ENCODE results near the gene TBC1D9B.

TBC1D9B gene

DNA sequence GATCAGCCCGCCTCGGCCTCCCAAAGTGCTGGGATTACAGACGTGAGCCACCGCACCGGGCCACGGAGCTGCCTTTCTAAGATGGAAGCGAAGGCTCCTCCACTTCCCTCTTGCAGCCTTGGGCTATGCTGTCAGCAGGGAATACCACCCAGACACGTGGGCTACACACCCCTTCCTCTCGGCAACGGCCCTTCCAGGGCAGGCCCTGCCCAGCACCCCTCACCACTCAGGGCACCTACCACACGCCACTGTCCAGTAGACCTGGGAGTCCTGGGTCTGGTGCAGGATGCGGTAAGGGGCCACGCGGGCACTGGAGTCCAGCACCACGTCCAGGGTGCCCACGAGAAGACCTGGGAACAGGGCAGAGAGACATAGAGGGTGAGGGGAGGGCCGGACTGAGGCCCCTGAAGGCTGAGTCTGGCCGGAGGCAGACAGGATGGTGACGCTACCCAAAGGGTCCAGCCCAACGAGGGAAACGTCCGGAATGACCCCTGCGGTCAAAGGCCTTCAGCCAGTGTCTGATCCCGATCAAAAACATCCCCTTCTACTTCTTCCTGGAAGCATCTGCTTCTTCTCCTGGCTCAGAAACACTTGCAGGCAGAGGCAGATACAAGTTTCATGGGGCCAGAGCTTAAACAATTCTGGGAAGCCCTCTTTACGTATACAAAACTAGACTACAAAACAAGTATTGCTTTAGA lies 3.1 kb downstream of the TBC1D9B start:
- Histone ChIP-seq H3K4me2 (ENCODE audit: low read length) (no peak overlapping the region), H3K27ac (no peak overlapping the region), H3K9me3 (ENCODE audit: control insufficient read depth, low read length) (no peaks in the 10 kb centered on the region), H3K4me3 (ENCODE audit: low read depth, low read length) (no peak overlapping the region), H3K79me2 (peaks cover 10% of the 10 kb centered on the region), H3K4me1 (peaks cover 6% of the 10 kb centered on the region), H3K36me3 (ENCODE audit: control insufficient read depth, insufficient read depth, low read length) (no peaks in the 10 kb centered on the region), H3K9ac (no peak overlapping the region), H2AFZ (no peak overlapping the region), H3K27me3 (ENCODE audit: control insufficient read depth, insufficient read depth, low read length) (no peaks in the 10 kb centered on the region)
- TF ChIP-seq, protein P1, sequence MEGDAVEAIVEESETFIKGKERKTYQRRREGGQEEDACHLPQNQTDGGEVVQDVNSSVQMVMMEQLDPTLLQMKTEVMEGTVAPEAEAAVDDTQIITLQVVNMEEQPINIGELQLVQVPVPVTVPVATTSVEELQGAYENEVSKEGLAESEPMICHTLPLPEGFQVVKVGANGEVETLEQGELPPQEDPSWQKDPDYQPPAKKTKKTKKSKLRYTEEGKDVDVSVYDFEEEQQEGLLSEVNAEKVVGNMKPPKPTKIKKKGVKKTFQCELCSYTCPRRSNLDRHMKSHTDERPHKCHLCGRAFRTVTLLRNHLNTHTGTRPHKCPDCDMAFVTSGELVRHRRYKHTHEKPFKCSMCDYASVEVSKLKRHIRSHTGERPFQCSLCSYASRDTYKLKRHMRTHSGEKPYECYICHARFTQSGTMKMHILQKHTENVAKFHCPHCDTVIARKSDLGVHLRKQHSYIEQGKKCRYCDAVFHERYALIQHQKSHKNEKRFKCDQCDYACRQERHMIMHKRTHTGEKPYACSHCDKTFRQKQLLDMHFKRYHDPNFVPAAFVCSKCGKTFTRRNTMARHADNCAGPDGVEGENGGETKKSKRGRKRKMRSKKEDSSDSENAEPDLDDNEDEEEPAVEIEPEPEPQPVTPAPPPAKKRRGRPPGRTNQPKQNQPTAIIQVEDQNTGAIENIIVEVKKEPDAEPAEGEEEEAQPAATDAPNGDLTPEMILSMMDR (IDR thresholded peaks at IDR 0.05): no peak

DNA sequence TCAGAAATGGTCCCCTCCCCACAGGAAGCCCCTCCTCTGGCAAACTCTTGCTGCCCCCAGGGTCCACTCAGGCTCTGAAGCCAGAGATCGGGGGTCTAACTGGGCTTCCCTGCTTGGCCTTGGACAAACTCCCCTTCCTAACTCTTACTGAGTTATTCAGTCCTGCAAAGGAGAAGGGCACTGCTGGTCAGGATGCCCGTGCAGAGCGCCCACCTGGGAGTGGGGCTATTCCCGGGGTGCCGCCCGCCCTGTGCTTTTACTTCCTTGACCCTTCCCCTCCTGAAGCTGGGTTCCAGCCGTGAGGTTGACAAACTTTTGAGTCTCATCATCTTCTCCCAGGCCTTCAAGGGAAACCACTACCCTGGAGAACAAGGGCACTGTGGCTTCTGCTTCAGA lies 4.9 kb downstream of the TBC1D9B start:
- H3K79me2 ChIP-seq: peaks cover 10% of the 10 kb centered on the region
- TF ChIP-seq, protein P1 (IDR thresholded peaks at IDR 0.05): no peak
- H3K4me3 ChIP-seq (ENCODE audit: low read depth, low read length): no peak overlapping the region
- H3K27me3 ChIP-seq (ENCODE audit: control insufficient read depth, insufficient read depth, low read length): no peaks in the 10 kb centered on the region
- no peaks in the 10 kb centered on the region for H3K9me3 ChIP-seq (ENCODE audit: control insufficient read depth, low read length)
- H3K36me3 ChIP-seq (ENCODE audit: control insufficient read depth, insufficient read depth, low read length): no peaks in the 10 kb centered on the region
- peaks cover 6% of the 10 kb centered on the region for H3K4me1 ChIP-seq
- H3K27ac ChIP-seq: no peak overlapping the region
- H3K4me2 ChIP-seq (ENCODE audit: low read length): no peak overlapping the region
- H3K9ac ChIP-seq: no peak overlapping the region
- no peak overlapping the region for H2AFZ ChIP-seq

DNA sequence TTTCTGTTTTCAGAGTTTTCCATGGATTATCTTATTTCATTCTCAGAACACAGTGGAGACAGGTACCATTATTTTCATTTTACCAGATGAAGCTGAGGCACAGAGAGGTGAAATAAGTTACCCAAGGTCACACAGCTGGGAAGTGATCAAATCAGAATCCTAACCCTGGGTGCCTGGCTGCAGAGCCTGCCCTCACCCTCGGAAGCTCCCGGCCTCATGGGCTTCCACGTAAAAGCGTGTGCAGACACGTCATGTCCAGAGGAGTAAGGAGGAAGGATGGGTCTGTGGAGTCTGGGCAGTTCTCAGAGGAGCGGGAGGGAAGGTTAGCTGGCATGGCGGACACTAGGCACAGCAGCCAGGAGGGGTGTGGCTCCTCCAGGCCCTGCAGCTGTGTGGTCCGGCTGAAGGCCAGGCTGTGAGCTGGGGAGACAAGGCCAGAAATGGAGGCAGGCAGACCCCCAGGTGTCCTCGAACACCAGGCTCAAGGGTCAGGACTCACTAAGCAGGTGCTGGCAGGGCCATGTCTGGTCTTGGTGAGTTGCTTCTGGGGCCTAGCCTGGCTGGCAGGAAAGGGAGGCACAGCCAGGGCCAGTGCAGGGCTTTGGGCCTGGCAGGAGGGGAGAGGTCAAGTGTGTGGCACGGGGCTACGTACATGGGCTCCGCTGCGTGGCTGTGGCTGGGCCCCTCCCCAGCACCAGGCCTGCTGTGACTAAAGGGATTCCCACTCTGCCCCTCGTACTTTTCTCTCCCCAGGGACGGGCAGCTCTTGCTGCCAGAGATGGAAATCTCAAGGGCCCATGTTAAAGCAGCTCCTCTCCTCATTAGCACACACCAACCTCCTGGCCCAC lies 5.6 kb downstream of the TBC1D9B start:
- peaks cover 10% of the 10 kb centered on the region for H3K79me2 ChIP-seq
- H3K27me3 ChIP-seq (ENCODE audit: control insufficient read depth, insufficient read depth, low read length): no peaks in the 10 kb centered on the region
- H3K9me3 ChIP-seq (ENCODE audit: control insufficient read depth, low read length): no peaks in the 10 kb centered on the region
- H3K36me3 ChIP-seq (ENCODE audit: control insufficient read depth, insufficient read depth, low read length): no peaks in the 10 kb centered on the region
- H3K4me2 ChIP-seq (ENCODE audit: low read length): no peak overlapping the region
- no peak overlapping the region for H3K4me3 ChIP-seq (ENCODE audit: low read depth, low read length)
- no peak overlapping the region for H3K27ac ChIP-seq
- H2AFZ ChIP-seq: no peak overlapping the region
- H3K4me1 ChIP-seq: peaks cover 6% of the 10 kb centered on the region
- TF ChIP-seq, protein P1 (IDR thresholded peaks at IDR 0.05): no peak
- no peak overlapping the region for H3K9ac ChIP-seq

DNA sequence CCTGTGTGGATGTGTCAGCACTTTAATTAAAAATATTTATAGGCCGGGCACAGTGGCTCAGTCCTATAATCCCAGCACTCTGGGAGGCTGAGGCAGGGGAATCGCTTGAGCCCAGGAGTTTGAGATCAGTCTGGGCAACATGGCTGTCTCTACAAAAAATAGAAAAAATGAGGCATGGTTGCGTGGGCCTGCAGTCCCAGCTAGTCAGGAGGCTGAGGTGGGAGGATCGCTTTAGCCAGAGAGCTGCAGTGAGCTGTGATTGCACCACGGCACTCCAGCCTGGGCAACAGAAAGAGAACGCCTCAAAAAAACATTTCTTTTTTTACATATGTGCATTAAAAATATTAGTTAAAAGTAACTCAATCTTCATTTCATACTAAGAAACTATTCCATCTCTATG lies 6.2 kb downstream of the TBC1D9B start:
- no peak overlapping the region for H3K9ac ChIP-seq

More for the DNA sequence above, 6.2 kb downstream of the TBC1D9B start:
- no peaks in the 10 kb centered on the region for H3K9me3 ChIP-seq (ENCODE audit: control insufficient read depth, low read length)
- no peaks in the 10 kb centered on the region for H3K27me3 ChIP-seq (ENCODE audit: control insufficient read depth, insufficient read depth, low read length)
- H3K79me2 ChIP-seq: peaks cover 8% of the 10 kb centered on the region
- no peak overlapping the region for H3K4me2 ChIP-seq (ENCODE audit: low read length)
- H3K27ac ChIP-seq: no peak overlapping the region
- TF ChIP-seq, protein P1 (IDR thresholded peaks at IDR 0.05): no peak
- H3K36me3 ChIP-seq (ENCODE audit: control insufficient read depth, insufficient read depth, low read length): no peaks in the 10 kb centered on the region
- no peak overlapping the region for H3K4me3 ChIP-seq (ENCODE audit: low read depth, low read length)
- H2AFZ ChIP-seq: no peak overlapping the region
- peaks cover 2% of the 10 kb centered on the region for H3K4me1 ChIP-seq
